Natural killer cell (primary cell): ENCODE data around the gene MGAT1. TPM values are rescaled to one million over a fixed set of nuclear protein-coding genes. Genes with fewer than 3 reads are reported as not detected.

ENCODE experiments used
- ATAC-seq, 3 donors: fragments of 150-1000 bp in 2 of 3; fragments of 200-7000 bp in 1 of 3; cut with Tn5 transposase; 1 replicate in 1 of 3; 2 replicates in 2 of 3; pipeline ENCODE4 v1.10.0; 2021; ENCODE audit warnings: mild to moderate bottlenecking in 2 of 3, moderate library complexity in 2 of 3
- DNase-seq, 2 donors: peaks; one replicate each; pipeline versions ENCODE4 v3.0.0 to v3.0.0-alpha.2; 2013 to 2021; ENCODE audit warnings: mixed read lengths in 1 of 2
- H3K27ac ChIP-seq: one replicate; pipeline ENCODE4 v1.5.1; 2013; ENCODE audit warnings: mild to moderate bottlenecking, low read length
- H3K27me3 ChIP-seq: one replicate; pipeline ENCODE4 v1.6.1; 2013; ENCODE audit warnings: low read length; ENCODE audit not compliant: control insufficient read depth, insufficient read depth
- H3K36me3 ChIP-seq: one replicate; pipeline ENCODE4 v1.6.1; 2013; ENCODE audit warnings: low read length; ENCODE audit not compliant: control insufficient read depth, insufficient read depth
- H3K4me1 ChIP-seq: one replicate; pipeline ENCODE4 v1.6.1; 2013; ENCODE audit warnings: low read length; ENCODE audit not compliant: control insufficient read depth, insufficient read depth
- H3K4me3 ChIP-seq: one replicate; pipeline ENCODE4 v1.5.1; 2013; ENCODE audit warnings: low read length
- H3K9me3 ChIP-seq: one replicate; pipeline ENCODE4 v1.6.1; 2013; ENCODE audit warnings: low read length; ENCODE audit not compliant: control insufficient read depth, insufficient read depth
- H3K27ac Mint-ChIP-seq, 2 donors: one replicate each; pipeline ENCODE4 v1.8.0; 2022; ENCODE audit warnings: mild to moderate bottlenecking in 2 of 2, mixed read lengths in 2 of 2, moderate library complexity in 1 of 2
- H3K27me3 Mint-ChIP-seq, 2 donors: one replicate each; pipeline ENCODE4 v1.8.0; 2022; ENCODE audit warnings: low read depth in 2 of 2, mixed read lengths in 2 of 2
- H3K36me3 Mint-ChIP-seq: one replicate; pipeline ENCODE4 v1.8.0; 2022; ENCODE audit warnings: mixed read lengths
- H3K4me1 Mint-ChIP-seq, 2 donors: one replicate each; pipeline ENCODE4 v1.8.0; 2022; ENCODE audit warnings: mixed read lengths in 2 of 2
- H3K4me3 Mint-ChIP-seq: one replicate; pipeline ENCODE4 v1.8.0; 2022; ENCODE audit warnings: mild to moderate bottlenecking, moderate library complexity, mixed read lengths
- H3K9me3 Mint-ChIP-seq, 2 donors: one replicate each; pipeline ENCODE4 v1.8.0; 2022; ENCODE audit warnings: mixed read lengths in 2 of 2
- CTCF ChIP-seq: fragments of 200-600 bp; IDR thresholded peaks from one replicate; pipeline ENCODE4 v1.8.0; 2022; ENCODE audit warnings: antibody characterized with exemption
- WGBS: methylation state at CpG from one replicate; pipeline ENCODE4 v1.1.7; 2013; ENCODE audit warnings: missing lambda C conversion rate; ENCODE audit not compliant: insufficient coverage; 5-methylcytosine and 5-hydroxymethylcytosine counted together
- intact Hi-C: fragments of 100-400 bp; cut with micrococcal nuclease; formaldehyde crosslinking; loops from one replicate; pipeline ENCODE4 v1.14.2; 2022
- total RNA-seq, 4 donors: library from RNA; stranded (reverse); fragments of 120-200 nt in 1 of 4; gene quantifications; one replicate each; pipeline versions ENCODE4 v1.2.3 to v1.2.4, GENCODE V29; 2013 to 2022

The MGAT1 gene
- 100 to 1,000 TPM; 105 to 149 (median 130) TPM for total RNA-seq
- 82.5 TPM for total RNA-seq (2013)

DNA sequence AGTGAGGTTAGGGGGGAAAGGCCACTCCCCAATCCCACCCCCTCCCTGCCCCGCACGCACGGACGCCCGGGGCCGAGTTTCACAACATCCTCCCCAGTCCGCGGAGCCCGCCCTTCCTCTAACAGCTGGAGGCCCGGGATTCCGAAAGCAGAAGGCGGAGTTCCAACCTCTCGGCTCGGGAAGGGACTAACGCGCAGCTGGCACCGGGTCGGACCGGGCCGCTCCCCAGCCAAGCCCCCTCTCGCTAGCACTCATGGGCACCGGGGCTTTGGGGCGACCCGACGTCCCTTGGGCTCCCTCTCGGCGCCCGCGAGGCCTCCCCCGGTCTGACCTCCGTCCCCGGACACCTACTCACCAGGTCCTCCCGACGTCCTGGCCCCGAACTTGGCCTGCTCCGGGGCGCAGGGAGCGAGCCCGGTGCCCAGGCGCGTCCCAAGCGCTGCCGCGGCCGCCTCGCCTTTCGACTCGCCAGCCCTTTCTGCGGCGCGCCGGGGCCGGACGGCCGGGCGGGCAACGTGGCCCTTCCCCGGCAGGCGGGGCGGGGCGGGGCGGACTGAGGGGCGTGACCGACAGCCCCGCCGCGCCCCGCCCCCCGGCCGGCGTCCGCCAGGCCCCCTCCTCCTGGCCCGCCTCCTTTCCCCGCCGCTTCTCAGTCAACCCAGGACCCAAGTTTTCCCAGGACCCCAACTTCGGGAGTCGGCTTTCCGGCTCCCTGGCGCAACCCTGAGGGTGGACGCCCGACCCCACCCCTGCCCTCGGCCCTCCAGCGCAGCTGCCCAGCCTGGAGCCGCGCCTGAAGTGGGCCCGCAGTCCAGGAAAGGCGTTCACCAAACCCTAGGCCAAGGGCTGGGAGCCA lies at the start of gene MGAT1:
MGAT1 (minus strand) TSS at position 482 of the 856 bp plus-strand sequence. CDS start 9,835 bp downstream, outside the sequence.
- Histone ChIP-seq H3K9me3 (no peaks in the 10 kb centered on the region), H3K4me1 (peaks cover 81% of the 10 kb centered on the region), H3K4me3 (peak within 1 kb of the TSS; percentile 88), H3K36me3 (peaks cover 5% of the 10 kb centered on the region), H3K27ac (peak within 1 kb of the TSS; percentile 78), H3K27me3 (no peaks in the 10 kb centered on the region)
- H3K9me3 Mint-ChIP-seq = no peaks in the 10 kb centered on the region
- no peak for TF ChIP-seq CTCF
- intact Hi-C loops = loop anchor here (1.0 to 10.0 kb wide), 5 partner anchors 8 to 460 kb away; partner anchors contain the start of genes TRIM41, TRIM52 and ZFP62
- DNase-seq (peak; percentile 81 to 83), ATAC-seq (peak; percentile 66 to 84 (median 72))
- no peaks in the 10 kb centered on the region for H3K36me3 Mint-ChIP-seq
- under 1% methylated on average over 87 of the region's 87 CpGs for WGBS
- H3K27ac Mint-ChIP-seq = peak within 1 kb of the TSS; percentile 83 to 96
- H3K4me1 Mint-ChIP-seq = peaks cover 82% of the 10 kb centered on the region in 2 donors
- H3K4me3 Mint-ChIP-seq = peak within 1 kb of the TSS; percentile 93
- no peaks in the 10 kb centered on the region for H3K27me3 Mint-ChIP-seq

DNA sequence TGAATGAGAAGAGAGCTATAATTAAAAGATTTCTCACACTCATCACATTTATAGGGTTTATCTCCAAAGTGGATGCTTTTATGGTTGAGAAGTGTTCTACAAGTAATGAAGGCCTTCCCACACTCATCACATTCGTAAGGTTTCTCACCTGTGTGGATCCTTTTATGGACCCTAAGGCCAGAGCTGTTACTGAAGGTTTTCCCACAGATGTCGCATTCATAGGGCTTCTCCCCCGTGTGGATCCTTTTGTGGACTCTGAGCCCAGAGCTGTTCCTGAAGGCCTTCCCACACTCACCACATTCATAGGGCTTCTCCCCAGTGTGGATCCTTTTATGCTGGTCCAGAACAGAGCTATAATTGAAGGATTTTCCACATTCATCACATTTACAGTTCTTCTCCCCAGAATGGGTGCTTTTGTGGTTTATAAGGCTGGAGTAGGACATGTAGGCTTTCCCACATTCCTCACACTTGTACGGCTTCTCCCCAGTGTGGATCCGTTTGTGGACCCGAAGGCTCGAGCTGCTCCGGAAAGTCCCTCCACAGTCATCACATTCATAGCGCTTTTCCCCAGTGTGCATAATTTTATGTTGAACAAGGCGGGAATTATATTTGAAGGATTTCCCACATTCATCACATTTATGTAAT lies 48.0 kb upstream of the MGAT1 start:
- Histone ChIP-seq H3K27me3 (no peaks in the 10 kb centered on the region), H3K4me3 (no peak overlapping the region), H3K4me1 (no peaks in the 10 kb centered on the region), H3K36me3 (peaks cover 28% of the 10 kb centered on the region), H3K9me3 (peaks cover 28% of the 10 kb centered on the region), H3K27ac (no peak overlapping the region)
- H3K4me1 Mint-ChIP-seq = peaks cover 11 to 20% of the 10 kb centered on the region in 2 donors
- DNase-seq = no peak
- H3K9me3 Mint-ChIP-seq = peaks cover 3 to 10% of the 10 kb centered on the region in 2 donors
- intact Hi-C loops = no loop called here
- WGBS = over 99% methylated on average over 8 of the region's 10 CpGs
- no peak overlapping the region for H3K4me3 Mint-ChIP-seq
- no peak overlapping the region for H3K27ac Mint-ChIP-seq
- TF ChIP-seq CTCF = no peak
- no peak for ATAC-seq
- H3K36me3 Mint-ChIP-seq = peaks cover 43% of the 10 kb centered on the region
- no peaks in the 10 kb centered on the region for H3K27me3 Mint-ChIP-seq

DNA sequence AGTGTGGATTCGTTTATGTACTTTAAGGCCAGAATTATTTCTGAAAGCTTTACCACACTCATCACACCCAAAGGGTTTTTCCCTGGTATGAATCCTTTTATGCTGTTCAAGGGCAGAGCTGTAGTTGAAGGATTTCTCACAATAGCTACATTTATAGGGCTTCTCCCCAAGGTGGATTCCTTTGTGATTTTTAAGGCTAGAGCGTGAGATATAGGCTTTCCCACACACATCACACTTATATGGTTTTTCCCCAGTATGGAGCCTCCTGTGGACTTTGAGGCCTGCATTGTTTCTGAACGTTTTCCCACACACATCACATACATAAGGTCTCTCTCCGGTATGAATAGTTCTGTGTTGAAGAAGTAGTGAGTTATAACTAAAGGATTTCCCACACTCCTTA lies 47.2 kb upstream of the MGAT1 start:
- intact Hi-C loops = no loop called here
- no peak for DNase-seq
- Histone ChIP-seq H3K27me3 (no peaks in the 10 kb centered on the region), H3K27ac (no peak overlapping the region), H3K4me1 (no peaks in the 10 kb centered on the region), H3K36me3 (peaks cover 26% of the 10 kb centered on the region), H3K4me3 (no peak overlapping the region), H3K9me3 (peaks cover 28% of the 10 kb centered on the region)
- peaks cover 11 to 17% of the 10 kb centered on the region in 2 donors for H3K4me1 Mint-ChIP-seq
- 100% methylated on average over 2 of the region's 4 CpGs for WGBS
- H3K36me3 Mint-ChIP-seq = peaks cover 43% of the 10 kb centered on the region
- no peaks in the 10 kb centered on the region for H3K27me3 Mint-ChIP-seq
- peaks cover 3 to 10% of the 10 kb centered on the region in 2 donors for H3K9me3 Mint-ChIP-seq
- no peak overlapping the region for H3K4me3 Mint-ChIP-seq
- TF ChIP-seq CTCF = no peak
- no peak overlapping the region for H3K27ac Mint-ChIP-seq
- no peak for ATAC-seq
